ENCODE data around the gene FUBP3.

GRCh38 chr9:130669965-130670364, 90.6 kb downstream of the FUBP3 start:
- TF ChIP-seq CTCF (conservative IDR thresholded peaks at IDR 0.05; ENCODE audit: low read length) (no peak), EZH2phosphoT487 (IDR thresholded peaks at IDR 0.05; ENCODE audit: borderline replicate concordance) (no peak)
